Measurements from ENCODE around the gene MRPL37.

GRCh38 chr1:54252371-54252936 is 52.5 kb downstream of the MRPL37 start:
- no peak for TF ChIP-seq CTCF (conservative IDR thresholded peaks at IDR 0.05; ENCODE audit: low read length)
- TF ChIP-seq EZH2phosphoT487 (IDR thresholded peaks at IDR 0.05; ENCODE audit: borderline replicate concordance) = no peak

Measured in Loucy (cell line).